Stomach (tissue), 9 donors: ENCODE results near the gene GPR27. TPM values are rescaled to one million over a fixed set of nuclear protein-coding genes. Genes with fewer than 3 reads are reported as not detected.

Experiments
- DNase-seq, 2 donors: peaks; one replicate each; pipeline versions ENCODE4 v3.0.0 to v3.0.0-alpha.2; 2013 to 2019
- H3K27ac ChIP-seq, 5 donors: fragments of 200-600 bp in 4 of 5; sonication (generic) in 4 of 5; one replicate each; pipeline ENCODE4 v1.5.1; 2013 to 2019; ENCODE audit warnings: mild to moderate bottlenecking in 1 of 5, moderate library complexity in 1 of 5
- H3K27me3 ChIP-seq, 3 donors: fragments of 200-600 bp; sonication (generic); one replicate each; pipeline ENCODE4 v1.5.1; 2017 to 2019; ENCODE audit warnings: mixed run types in 1 of 3
- H3K36me3 ChIP-seq, 4 donors: fragments of 200-600 bp; sonication (generic); 1 replicate in 3 of 4; 2 replicates in 1 of 4; pipeline ENCODE4 v1.5.1; 2016 to 2019
- H3K4me1 ChIP-seq, 4 donors: fragments of 200-600 bp; sonication (generic); one replicate each; pipeline ENCODE4 v1.5.1; 2016 to 2019
- H3K4me3 ChIP-seq, 4 donors: fragments of 200-600 bp; sonication (generic) in 3 of 4; one replicate each; pipeline ENCODE4 v1.5.1; 2016 to 2019; ENCODE audit warnings: mild to moderate bottlenecking in 1 of 4
- H3K9me3 ChIP-seq, 4 donors: fragments of 200-600 bp; sonication (generic); one replicate each; pipeline ENCODE4 v1.5.1; 2016 to 2019
- CTCF ChIP-seq, 7 experiments: fragments of 450-650 bp in 4 of 7; fragments of 200-600 bp in 3 of 7; sonication (generic) in 3 of 7; IDR thresholded peaks; one replicate each; pipeline ENCODE4 v1.5.1; 2016 to 2019; ENCODE audit warnings: antibody characterized with exemption in 7 of 7, control low read depth in 2 of 7, mild to moderate bottlenecking in 1 of 7
- EP300 ChIP-seq: sonication (generic); formaldehyde crosslinking; IDR thresholded peaks from one replicate; pipeline ENCODE4 v1.6.1; 2017; ENCODE audit warnings: antibody characterized with exemption
- POLR2A ChIP-seq, 4 donors: fragments of 450-650 bp; IDR thresholded peaks; one replicate each; pipeline ENCODE4 v1.6.1; 2016; ENCODE audit warnings: antibody characterized with exemption in 4 of 4, control low read depth in 2 of 4, mild to moderate bottlenecking in 1 of 4, moderate library complexity in 1 of 4
- POLR2AphosphoS5 ChIP-seq, 3 donors: sonication (generic); formaldehyde crosslinking; IDR thresholded peaks; one replicate each; pipeline ENCODE4 v1.6.1; 2016; ENCODE audit warnings: antibody characterized with exemption in 3 of 3
- WGBS, 5 donors: extraction: QIAGEN DNeasy Blood & Tissue Kit in 3 of 5; methylation state at CpG; one replicate each; pipeline versions ENCODE4 v1.1.5 to v1.1.7; 2013 to 2018; 5-methylcytosine and 5-hydroxymethylcytosine counted together
- intact Hi-C: fragments of 100-400 bp; cut with DNase I; formaldehyde crosslinking; loops from one replicate; pipeline ENCODE4 v1.15.1; 2023; ENCODE audit warnings: low total_unique reads
- polyA plus RNA-seq, 3 donors: library from polyadenylated mRNA; stranded (reverse); fragments of 200-250 nt; gene quantifications; one replicate each; pipeline ENCODE4 v1.2.3, GENCODE V29; 2013
- total RNA-seq, 5 donors: library from RNA; depleted of rRNA; stranded (reverse); fragments of >200 nt; gene quantifications; one replicate each; pipeline versions ENCODE4 v1.1.0 to v1.2.3, GENCODE V29; 2014 to 2016
- donor health status: healthy with polysubstance abuse.
- donor health status: Bipolar disorder and iron deficiency.
- donor health status: healthy.

Gene GPR27
- total and polyA plus RNA-seq, 8 donors, result 0.45 to 5.1 (median 2.6) TPM; not detected in 1

DNA sequence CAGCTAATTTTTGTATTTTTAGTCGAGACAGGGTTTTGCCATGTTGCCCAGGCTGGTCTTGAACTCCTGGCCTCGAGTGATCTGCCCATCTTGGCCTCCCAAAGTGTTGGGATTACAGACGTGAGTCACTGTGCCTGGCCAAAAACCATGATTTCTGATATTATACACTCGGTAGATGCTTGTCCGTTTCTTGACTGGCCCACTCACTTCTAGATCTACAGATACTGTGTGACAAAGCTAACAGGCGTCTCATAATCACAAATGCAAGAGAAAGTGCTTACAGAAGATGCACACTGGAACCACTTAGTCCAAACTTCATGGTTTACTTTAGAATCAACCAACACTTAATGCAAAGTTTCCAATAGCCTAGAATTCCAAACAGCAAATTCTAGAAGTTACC lies 22.9 kb downstream of the GPR27 start:
- Histone ChIP-seq H3K4me3 (no peak overlapping the region), H3K4me1 (no peaks in the 10 kb centered on the region), H3K9me3 (no peaks in the 10 kb centered on the region), H3K27me3 (peaks cover 0 to 63% (median 10%) of the 10 kb centered on the region in 3 donors), H3K36me3 (no peaks in the 10 kb centered on the region), H3K27ac (no peak overlapping the region)
- no peak for DNase-seq
- 52 to 72% (median 67%) methylated on average over 6 of the region's 6 CpGs for WGBS, 5 donors
- intact Hi-C loops, result no loop called here
- TF ChIP-seq POLR2AphosphoS5 (IDR thresholded peaks at IDR 0.05), result no peak
- TF ChIP-seq EP300, result no peak
- no peak for TF ChIP-seq CTCF (IDR thresholded peaks at IDR 0.05)
- no peak for TF ChIP-seq POLR2A (IDR thresholded peaks at IDR 0.05)

- 72 to 93% (median 84%) methylated on average over 3 of the region's 3 CpGs for WGBS, 5 donors
- H3K27me3 ChIP-seq, result peaks cover 5 to 75% (median 23%) of the 10 kb centered on the region in 3 donors
Measured at GRCh38 chr3:71778353-71778752, 24.7 kb downstream of the GPR27 start.

DNA sequence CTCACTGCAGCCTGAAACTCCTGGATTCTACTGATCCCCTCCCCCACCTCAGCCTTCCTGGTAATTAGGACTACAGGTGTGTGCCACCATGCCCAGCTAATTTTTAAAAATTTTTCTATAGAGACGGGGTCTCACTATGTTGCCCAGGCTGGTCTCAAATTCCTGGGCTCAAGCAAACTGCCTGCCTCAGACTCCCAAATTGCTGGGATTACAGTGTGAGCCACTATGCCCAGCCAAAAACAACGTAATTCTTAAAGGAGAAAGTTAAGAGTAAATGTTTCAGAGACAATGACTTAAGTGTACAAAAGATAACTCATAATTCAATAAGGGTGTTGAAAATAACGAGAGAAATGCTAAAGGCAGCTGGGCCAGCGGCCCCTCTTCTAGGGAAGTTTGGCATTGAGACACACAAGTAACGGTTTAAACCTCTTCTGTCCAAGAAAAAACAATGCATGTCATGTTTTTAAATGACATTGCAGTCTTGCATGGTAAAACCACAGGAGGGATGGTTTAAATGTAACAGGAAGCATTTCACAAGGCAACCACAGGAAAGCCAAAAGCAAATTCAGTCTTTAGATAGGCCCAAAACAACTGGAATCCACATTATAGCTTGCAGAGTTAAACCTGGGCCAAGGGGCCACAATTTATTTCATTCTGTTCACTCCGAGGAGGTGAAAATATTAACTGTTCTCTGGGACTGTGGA lies 26.2 kb downstream of the GPR27 start:
- peak overlapping the region in 1 of 5 donors; percentile 40 for H3K27ac ChIP-seq
- TF ChIP-seq EP300, result no peak
- no peak for TF ChIP-seq CTCF (IDR thresholded peaks at IDR 0.05)
- TF ChIP-seq POLR2AphosphoS5 (IDR thresholded peaks at IDR 0.05), result no peak
- TF ChIP-seq POLR2A (IDR thresholded peaks at IDR 0.05), result no peak
- no peak overlapping the region for H3K4me3 ChIP-seq
- H3K27me3 ChIP-seq, result peaks cover 11 to 88% (median 36%) of the 10 kb centered on the region in 3 donors
- H3K4me1 ChIP-seq, result peaks cover 4 to 10% (median 8%) of the 10 kb centered on the region in 4 donors
- intact Hi-C loops, result no loop called here
- WGBS, 5 donors, result 57 to 74% (median 61%) methylated on average over 6 of the region's 6 CpGs
- no peaks in the 10 kb centered on the region for H3K9me3 ChIP-seq
- no peak for DNase-seq
- no peaks in the 10 kb centered on the region for H3K36me3 ChIP-seq

More at GRCh38 chr3:71778353-71778752, 24.7 kb downstream of the GPR27 start:
- Histone ChIP-seq H3K36me3 (no peaks in the 10 kb centered on the region), H3K27ac (no peak overlapping the region), H3K4me3 (no peak overlapping the region), H3K9me3 (no peaks in the 10 kb centered on the region), H3K4me1 (no peaks in the 10 kb centered on the region)
- DNase-seq, result no peak
- TF ChIP-seq EP300 (no peak), POLR2A (IDR thresholded peaks at IDR 0.05) (no peak), CTCF (IDR thresholded peaks at IDR 0.05) (no peak), POLR2AphosphoS5 (IDR thresholded peaks at IDR 0.05) (no peak)
- intact Hi-C loops, result no loop called here

DNA sequence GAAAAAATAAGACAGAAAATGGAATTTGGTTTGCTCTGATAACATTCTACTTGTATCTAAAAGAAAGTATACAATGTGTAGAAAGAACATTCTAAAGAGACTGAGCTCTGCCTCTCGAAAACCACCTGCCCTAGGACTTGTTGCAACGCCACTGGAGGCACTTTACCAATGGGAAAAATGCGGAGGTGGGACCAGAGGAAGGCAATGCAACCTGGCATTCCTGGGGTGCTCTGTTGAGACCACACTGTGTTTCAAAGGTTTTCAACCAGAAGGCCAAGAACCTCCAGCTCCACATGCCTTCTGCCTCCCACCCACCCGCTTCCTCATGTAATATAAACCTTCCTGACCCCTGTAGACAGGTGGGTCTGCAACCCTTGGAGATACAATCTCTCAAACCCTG lies 26.8 kb downstream of the GPR27 start:
- peaks cover 10 to 15% (median 13%) of the 10 kb centered on the region in 4 donors for H3K4me1 ChIP-seq
- no peak for DNase-seq
- intact Hi-C loops, result no loop called here
- H3K27me3 ChIP-seq, result peaks cover 11 to 88% (median 41%) of the 10 kb centered on the region in 3 donors
- H3K36me3 ChIP-seq, result no peaks in the 10 kb centered on the region
- no peak for TF ChIP-seq EP300
- TF ChIP-seq POLR2A (IDR thresholded peaks at IDR 0.05), result no peak
- no peak for TF ChIP-seq POLR2AphosphoS5 (IDR thresholded peaks at IDR 0.05)
- no peak for TF ChIP-seq CTCF (IDR thresholded peaks at IDR 0.05)
- 63 to 84% (median 73%) methylated on average over 4 of the region's 4 CpGs for WGBS, 5 donors
- no peak overlapping the region for H3K4me3 ChIP-seq
- no peaks in the 10 kb centered on the region for H3K9me3 ChIP-seq
- H3K27ac ChIP-seq, result no peak overlapping the region
